Measurements from ENCODE around the gene ENPP3.
"Not testable (repeated sequence)": the region's sequence is repeated elsewhere in the genome, so short reads cannot be mapped to it uniquely, and the experiment has no call there.

ENPP3 gene

DNA sequence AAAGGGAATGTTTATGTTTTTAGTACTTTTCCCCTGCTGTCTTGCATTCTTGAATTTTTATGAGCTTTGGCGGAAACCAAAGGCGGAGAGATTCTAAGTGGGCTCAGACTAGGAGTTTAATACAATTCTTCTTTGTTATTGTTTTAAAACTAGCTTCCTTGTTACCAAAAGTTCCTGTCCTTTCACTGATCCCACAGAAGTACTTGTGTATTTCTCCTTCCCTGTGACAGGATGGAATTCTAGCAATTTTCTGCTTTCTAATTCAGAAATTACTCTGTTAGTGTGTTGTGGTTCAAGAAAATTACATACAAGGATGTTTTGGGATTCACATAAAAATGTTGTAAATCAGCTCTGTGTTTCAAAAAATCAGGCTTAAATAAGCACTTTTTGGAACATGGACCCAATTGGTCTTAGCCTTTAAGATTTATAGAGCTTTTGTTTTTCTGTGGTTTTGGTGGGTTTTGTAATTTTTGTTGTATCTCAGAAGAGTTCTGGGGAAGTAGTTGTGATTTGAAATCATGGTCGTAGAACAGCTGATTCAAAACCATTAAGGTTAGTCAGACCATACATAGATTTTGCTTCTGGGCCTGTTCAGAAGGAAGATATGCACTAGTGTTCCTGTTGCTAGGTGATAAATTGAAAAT lies 91.3 kb downstream of the ENPP3 start:
- no peak for FAIRE-seq
- DNase-seq (ENCODE audit: extremely low spot score, insufficient read length, low read depth), result no peak

DNA sequence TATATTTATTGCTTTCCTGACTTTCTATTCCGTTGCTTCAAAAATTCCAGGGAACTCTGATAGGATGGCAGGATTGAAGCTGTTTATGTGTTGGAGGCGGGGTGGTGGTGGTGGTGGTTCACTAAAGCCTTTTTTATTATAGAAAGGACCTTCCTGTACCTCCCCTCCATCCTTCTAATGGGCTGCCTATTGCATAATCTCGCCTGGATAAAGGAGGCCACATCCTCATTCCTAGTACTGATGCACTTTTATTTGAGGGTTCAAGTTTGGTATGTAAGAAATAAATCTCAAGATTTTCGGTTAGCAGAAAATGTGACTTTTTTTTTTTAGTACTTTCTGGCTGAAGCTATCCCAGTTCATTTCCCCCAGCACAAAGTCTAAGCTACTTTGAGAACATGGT lies 92.4 kb downstream of the ENPP3 start:
- DNase-seq (ENCODE audit: extremely low spot score, insufficient read length, low read depth) (no peak), FAIRE-seq (no peak)

DNA sequence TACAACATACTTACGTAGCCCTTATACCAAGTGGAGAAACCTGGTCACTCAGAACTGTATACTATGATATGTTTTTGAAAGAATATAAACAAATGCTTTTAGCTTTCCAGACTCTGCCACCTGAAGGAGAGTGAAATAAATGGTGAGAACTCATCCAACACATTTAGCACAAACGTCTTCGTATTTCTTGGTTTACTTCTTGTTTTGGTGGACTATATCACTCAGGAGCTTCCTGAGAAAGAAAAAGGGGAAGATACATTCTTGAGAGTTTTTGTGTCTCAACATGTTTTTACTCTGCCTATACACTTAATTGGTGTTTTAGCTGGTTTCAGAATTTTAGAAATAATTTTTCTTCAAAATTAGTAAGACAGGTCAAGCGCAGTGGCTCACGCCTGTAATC lies 93.2 kb downstream of the ENPP3 start:
- DNase-seq (ENCODE audit: extremely low spot score, insufficient read length, low read depth) (no peak), FAIRE-seq (no peak)

DNA sequence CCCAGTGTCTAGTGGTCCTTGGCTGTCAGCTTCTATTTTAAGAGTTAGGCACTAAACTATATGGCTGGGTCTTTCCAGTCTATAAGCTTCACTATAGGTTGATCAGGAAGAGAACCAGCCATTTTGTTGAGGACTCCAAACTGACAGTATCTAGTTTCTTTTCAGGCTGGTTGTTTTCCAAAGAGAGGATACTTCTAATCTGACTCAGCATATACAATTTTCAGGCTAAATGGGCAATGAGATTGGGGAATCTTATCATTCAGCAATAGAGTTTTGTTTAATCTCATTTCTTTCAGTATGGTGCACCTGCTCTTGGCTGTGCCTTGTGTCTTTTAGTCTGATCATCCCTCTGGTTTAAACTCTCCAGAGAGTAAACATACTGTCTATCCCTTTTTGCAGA lies 94.1 kb downstream of the ENPP3 start:
- FAIRE-seq, result no peak
- no peak for DNase-seq (ENCODE audit: extremely low spot score, insufficient read length, low read depth)

DNA sequence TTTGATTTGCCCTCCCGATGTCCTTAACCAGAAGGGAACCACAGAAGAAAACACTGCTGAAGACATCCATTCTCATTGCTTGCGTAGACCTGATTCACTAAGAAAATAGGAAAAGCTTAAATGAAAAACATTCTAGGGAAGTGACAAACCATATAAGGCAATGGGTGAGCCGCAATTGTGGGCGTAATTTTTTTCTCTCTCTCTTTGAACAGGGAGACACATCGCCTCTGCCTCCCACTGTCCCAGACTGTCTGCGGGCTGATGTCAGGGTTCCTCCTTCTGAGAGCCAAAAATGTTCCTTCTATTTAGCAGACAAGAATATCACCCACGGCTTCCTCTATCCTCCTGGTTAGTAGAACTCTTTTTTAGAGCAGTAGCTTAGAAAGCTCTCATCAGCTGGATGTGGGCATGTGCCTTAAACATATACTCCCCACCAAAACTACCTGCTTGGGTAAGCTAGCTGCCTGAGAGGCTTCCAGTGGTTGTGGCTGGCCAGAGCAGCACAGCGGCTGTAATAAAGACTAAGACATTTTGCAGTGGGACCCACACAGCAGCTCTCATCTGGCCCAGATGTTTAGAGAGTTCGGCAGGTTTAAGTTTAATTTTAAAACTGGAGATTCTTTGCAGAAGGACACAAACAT lies 96.4 kb downstream of the ENPP3 start:
- DNase-seq (ENCODE audit: extremely low spot score, insufficient read length, low read depth), result no peak
- FAIRE-seq, result no peak

DNA sequence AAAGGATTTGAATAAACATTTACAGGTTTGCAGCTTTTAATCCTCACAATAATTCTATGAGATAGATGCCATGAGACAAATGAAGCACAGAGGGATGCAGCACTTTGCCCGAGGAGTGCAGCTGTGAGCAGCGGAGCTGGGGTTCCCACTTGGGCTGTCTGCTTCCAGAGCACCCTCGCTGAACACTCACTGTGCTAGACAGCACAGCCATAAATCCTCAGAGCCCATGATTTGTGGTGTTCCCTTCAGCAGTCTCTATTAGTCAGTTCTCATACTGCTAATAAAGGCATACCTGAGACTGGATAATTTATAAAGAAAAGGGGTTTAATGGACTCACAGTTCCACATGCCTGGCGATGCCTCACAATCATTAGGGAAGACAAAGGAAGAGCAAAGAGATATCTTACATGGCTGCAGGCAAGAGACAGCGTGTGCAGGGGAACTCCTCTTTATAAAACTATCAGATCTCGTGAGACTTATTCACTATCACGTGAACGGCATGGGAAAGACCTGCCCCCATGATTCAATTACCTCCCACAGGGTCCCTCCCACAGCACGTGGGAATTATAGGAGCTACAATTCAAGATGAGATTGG lies 99.0 kb downstream of the ENPP3 start:
- FAIRE-seq, result no peak

DNA sequence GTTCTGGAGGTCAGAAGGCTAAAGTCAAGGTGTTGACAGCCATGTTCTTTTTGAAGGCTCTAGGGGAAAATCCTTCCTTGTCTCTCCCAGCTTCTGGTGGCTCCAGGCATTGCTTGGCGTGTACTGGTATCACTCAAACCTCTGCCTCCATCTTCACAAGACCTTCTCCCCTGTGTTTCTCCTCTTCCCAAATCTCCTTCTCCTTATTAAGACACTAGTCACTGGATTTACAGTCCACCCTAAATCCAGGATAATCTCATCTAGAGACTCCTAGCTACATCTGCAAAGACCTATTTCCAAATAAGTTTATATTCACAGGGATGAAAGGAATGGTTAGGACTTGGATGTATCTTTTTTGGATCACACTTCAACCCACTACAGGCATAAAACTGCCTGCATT lies 99.7 kb downstream of the ENPP3 start:
- FAIRE-seq (no peak), DNase-seq (ENCODE audit: extremely low spot score, insufficient read length, low read depth) (no peak)

More for the DNA sequence above, 99.0 kb downstream of the ENPP3 start:
- DNase-seq (ENCODE audit: extremely low spot score, insufficient read length, low read depth), result no peak

DNA sequence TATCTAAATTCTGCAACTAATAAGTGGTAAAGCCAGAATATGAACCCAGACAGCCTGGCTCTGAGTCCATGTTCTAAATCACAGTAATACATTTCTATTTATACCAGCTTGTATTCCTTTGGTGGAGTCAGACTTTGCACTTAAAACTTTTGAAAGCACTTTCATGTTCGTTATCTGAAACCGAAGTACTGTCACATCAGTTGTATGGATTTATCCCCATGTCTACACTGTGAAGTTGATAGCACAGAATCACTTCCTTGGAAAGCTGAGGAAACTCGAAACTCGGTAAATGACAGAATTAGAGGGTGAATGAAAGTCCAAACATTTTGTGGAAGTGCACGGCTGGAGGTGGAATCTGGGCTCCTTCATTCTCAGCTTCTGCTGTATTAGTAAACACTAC lies 102.0 kb downstream of the ENPP3 start:
- DNase-seq (ENCODE audit: extremely low spot score, insufficient read length, low read depth) (no peak), FAIRE-seq (no peak)

DNA sequence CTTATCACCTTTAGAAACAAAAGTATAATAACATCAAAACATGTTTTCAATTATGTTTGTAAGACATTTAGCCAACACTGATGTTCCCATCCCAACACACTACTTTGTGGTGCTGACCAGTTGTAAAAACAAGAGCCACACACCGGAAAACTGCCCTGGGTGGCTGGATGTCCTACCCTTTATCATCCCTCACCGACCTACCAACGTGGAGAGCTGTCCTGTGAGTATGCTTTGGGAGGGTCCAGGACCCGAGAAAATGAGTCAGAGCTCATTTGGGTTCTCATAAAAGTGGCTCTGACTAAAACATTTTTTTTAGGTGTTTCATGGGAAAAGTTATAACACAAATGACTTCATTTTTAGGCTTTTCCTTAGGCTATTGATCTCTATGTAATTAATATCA lies 103.1 kb downstream of the ENPP3 start:
- DNase-seq (ENCODE audit: extremely low spot score, insufficient read length, low read depth) (no peak), FAIRE-seq (no peak)

DNA sequence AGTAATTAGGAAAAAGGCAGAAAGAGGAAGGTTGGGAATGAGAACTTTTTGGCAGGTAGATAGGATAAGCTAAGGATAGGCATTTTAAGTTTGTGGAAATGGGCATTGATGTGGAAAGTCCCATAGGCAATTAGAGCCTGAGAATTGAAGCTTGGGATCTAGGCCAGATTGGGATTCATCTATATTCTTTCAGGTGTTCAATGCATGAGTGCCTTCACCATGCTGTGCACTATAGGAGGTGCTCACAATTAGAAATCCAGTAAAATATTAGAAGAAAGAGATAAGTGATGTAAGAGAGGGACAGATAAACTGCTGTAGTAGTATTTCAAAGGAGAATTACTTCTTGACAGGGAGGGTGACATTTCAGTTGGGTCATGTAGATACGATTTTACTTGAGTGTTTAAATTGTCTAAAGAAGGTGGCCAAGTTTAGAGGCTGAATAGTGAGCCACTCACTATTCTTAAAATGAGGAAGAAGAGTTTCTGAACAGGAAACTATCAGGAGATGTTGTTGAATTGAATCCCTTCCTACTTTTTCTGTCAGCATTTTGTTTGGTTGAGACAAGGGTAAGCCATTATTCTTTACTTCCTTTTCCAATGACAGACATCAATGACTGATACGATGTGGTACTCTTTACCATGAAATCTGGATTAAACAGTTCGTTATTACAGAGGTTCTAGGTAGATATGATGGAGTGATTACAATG lies 104.7 kb downstream of the ENPP3 start:
- DNase-seq (ENCODE audit: extremely low spot score, insufficient read length, low read depth), result no peak
- no peak for FAIRE-seq

DNA sequence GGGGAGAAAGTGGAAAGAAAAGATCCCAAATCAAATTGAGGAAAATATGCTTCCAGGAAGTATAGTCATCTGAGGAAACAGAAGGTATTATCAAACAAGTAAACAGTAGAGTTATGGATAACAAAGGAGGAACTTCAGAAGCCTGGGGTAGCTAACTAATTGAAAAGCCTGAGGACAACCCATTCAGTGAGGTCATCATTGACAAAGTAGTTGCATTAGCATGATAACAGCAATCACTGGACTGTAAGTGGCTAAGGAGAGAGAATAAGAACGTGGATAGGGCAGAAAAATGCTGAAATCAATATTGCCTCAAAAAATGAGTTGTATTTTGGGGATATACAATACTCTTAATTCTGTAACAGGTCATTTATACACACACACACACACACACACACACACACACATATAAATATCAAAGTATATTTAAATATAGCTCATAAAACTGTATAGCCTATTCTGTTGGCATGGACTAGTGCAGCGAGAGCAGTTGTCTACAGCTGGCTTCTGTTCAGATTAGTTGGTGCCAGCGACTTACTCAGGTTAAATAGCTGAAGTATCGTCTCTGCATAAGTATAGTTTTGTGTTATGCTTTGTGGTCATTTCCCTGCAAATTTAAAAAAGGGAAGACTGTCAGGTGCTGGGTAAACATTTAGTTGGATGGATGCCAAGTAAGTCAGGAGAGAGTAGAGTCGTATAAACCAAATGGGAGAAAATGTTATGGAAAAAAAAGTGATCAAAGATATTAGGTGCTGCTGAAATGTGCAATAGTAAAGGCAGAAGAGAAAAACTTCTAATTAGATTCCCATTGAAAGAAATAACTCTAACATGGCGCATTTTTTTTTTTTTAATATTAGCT lies 107.6 kb downstream of the ENPP3 start:
- FAIRE-seq (no peak), DNase-seq (ENCODE audit: extremely low spot score, insufficient read length, low read depth) (no peak)

DNA sequence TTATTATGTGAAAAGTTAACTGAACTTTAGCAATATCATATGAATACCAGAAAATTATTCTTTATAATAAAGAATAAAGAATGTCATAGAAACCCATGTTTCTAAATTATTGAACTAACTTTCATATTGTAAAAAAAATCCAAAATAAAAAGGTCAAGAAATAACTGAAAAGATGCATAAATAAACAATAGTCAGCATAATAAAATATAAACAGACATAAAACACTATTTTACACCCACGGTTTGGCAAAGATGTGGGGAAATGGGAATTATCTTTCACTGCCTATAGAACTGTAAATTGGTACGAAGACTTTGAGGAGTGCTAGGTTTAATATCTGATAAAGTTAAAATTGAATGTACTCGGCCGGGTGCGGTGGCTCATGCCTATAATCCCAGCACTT lies 108.4 kb downstream of the ENPP3 start:
- DNase-seq (ENCODE audit: extremely low spot score, insufficient read length, low read depth) (no peak), FAIRE-seq (no peak)

DNA sequence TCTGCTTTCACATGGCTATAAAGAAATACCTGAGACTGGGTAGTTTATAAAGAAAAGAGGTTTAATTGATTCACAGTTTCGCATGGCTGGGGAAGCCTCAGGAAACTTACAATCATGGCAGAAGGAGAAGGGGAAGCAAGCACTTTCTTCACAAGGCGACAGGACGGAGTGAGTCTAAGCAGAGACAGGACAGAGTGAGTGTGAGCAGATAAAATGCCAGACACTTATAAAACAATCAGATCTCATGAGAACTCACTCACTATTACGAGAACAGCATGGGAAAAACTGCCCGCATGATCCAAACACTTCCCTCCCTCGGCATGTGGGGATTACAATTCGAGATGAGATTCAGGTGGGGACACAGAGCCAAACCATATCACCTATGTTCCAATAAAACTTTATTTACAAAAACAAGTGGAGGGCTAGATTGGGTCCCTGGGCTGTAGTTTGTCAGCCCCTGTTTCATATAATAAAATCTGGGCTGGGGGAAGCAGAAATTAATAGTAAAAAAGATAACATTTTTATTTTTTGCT lies 110.8 kb downstream of the ENPP3 start:
- DNase-seq (ENCODE audit: extremely low spot score, insufficient read length, low read depth) (no peak), FAIRE-seq (no peak)

DNA sequence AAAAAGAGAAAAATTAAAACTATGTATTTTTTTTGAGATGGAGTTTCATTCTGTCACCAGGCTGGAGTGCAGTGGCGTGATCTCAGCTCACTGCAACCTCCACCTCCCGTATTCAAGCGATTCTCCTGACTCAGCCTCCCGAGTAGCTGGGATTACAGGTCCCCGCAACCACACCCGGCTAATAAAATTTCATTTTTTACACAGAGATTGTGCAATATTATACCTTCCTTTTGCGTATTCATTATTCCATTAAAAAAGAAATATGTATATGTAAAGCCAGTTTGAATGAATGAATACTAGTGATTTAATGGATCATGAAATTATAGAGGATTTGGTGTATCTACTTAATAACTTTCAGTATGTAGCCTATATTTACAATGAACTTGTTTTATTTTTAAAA lies 111.9 kb downstream of the ENPP3 start:
- FAIRE-seq (no peak), DNase-seq (ENCODE audit: extremely low spot score, insufficient read length, low read depth) (no peak)

DNA sequence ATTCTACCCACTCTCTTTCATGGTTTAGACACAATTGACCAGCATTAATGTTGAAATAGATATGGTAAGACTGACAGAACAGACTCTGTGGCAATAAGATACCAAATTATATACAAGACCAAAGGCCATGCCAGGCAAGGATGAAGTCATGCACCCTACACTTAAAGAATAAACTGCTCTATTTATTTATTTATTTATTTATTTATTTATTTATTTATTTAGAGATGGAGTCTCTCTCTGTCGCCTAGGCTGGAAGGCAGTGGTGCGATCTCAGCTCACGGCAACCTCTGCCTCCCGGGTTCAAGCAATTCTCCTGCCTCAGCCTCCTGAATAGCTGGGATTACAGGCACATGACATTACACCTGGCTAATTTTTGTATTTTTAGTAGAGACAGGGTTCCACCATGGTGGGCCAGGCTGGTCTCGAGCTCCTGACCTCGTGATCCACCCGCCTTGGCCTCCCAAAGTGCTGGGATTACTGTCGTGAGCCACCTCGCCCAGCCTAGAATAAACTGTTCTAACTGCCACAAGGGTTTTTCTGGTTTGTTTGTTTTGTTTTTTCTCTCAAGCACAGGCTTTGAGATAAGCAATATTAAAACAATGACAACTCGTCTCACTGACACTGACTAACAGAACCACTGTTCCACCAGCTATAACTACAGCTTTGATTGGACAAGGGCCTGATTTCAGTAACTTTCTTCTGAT lies 114.1 kb downstream of the ENPP3 start:
- not testable (repeated sequence) for FAIRE-seq; DNase-seq (ENCODE audit: extremely low spot score, insufficient read length, low read depth)

DNA sequence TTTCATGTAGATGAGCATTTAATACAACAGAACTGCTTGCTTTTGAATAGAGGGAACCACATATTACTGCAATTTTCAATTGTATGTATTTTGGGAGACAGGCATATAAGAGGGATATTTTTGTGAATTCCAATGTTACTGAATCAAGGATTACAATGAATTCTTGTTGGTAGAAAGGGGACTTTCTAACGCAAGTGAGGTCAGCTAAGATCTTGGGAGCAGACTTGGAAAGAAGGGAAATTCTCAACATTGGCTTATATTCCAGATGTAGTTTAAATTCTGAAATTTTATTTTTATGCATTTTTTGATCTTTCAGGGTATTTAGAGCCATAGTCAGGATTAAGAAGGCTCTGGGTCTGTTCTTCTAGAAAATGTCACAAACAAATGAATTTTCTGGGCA lies 117.0 kb downstream of the ENPP3 start:
- no peak for DNase-seq (ENCODE audit: extremely low spot score, insufficient read length, low read depth)
- FAIRE-seq, result no peak

DNA sequence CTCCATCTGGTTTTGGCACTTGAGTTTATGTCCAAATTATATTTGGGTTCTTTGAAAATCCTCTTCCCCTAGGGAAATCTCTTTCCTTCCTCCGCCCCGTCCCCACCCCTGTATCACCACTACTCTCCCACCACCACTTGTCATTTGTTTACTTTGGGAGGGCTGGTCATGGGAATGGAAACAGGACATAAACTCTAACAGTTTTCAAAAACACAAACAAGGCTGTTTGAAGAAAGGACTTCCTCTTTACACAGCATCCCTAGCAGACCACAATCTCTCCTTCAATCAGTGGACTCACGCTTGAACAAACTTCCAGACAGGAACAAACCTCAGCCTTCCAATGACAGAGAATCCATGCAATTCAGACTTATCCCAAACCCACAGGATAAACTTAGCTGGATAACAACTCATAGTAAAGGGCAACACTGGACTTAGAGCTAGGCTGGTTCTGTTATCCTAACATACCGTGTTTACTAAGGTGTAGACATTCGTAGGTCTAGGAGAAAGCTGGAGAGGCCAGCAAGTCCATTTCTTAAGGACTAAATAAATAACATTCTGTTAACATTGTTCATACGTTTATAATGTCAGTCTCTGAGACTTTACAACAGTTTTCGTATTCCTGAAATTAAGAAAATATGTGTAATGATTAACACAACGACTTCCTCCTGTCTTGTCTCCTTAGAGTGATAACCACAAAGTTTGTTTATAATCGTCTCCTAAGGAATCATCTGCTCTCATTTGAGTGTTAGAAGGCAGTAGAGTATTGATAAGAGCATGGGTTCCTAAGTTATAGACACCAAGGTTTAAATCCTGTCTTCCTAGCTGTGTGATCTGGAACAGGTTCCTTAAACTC lies 117.8 kb downstream of the ENPP3 start:
- no peak for DNase-seq (ENCODE audit: extremely low spot score, insufficient read length, low read depth)
- FAIRE-seq, result no peak

DNA sequence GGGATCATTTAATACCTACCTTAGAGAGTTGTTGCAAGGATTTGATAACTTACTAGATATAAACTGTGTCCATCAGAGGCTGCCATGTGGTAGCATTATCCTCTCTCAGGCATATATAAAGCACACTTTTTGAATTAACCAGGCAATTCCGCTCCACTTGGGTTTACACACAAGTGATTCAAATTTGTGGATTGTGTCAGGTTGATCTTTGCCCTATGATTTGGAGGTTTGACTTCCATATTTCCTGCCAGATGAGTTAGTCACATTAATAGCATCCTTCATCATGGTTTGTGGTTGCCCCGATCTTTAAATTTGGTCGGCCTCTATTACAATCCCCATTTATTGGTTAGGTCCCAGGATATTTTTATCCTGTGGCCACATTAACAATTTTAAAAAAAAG lies 118.5 kb downstream of the ENPP3 start:
- no peak for FAIRE-seq

DNA sequence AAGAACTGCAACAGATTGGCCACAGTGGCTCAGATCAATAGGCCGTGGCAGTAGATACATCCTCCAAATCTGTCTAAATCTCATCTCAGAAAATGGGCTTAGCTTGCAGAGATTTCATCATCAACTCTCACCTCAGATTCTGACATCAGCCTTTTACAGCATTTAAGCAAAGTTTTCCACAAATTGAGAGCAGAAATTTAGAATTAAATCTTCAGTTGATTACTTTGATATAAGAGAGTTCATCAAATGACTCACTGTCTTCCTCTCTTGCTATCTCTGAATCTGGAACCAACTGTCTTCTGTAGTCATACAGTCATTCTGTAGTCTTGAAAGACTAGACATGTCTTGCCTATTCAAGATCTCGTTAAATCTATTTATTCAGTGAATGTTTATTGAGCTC lies 118.9 kb downstream of the ENPP3 start:
- DNase-seq (ENCODE audit: extremely low spot score, insufficient read length, low read depth), result no peak
- no peak for FAIRE-seq

More for the DNA sequence above, 118.5 kb downstream of the ENPP3 start:
- DNase-seq (ENCODE audit: extremely low spot score, insufficient read length, low read depth), result no peak
